ENCODE data around the gene HHIPL2.

The HHIPL2 gene

DNA sequence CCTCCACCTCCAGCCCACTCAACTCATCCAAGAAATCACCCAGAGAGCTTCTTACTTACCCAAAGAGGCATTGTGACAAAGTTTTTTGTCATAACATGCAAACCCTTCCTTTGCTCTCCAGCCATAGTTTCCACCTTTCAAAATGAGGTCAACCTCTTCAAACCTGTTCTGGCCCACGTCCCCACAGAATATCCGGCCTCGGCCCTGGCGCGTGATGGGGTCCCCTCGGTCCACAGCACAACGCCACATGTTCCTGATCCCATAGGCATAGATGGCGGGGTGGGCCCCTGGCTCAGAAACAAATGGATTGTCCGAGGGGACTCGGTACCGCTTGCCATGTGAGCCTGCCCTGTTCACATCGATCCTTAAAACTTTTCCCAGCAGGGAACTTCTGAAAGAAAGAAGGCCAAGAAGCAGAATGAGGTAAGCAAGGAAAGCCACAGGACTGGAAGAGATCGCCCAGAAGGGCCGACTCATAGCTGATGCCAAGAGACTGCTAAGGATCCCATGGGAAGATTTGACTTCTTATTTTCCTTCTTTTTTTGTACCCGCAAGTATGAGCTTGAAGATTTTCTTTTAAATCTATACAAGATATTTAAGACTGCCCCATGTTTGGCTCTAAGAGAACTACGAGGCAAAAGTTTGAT lies 7.8 kb downstream of the HHIPL2 start:
- H3K4me3 ChIP-seq (ENCODE audit: low read depth, low read length) = no peak overlapping the region
- no peak for DNase-seq
- TF ChIP-seq, protein P1, sequence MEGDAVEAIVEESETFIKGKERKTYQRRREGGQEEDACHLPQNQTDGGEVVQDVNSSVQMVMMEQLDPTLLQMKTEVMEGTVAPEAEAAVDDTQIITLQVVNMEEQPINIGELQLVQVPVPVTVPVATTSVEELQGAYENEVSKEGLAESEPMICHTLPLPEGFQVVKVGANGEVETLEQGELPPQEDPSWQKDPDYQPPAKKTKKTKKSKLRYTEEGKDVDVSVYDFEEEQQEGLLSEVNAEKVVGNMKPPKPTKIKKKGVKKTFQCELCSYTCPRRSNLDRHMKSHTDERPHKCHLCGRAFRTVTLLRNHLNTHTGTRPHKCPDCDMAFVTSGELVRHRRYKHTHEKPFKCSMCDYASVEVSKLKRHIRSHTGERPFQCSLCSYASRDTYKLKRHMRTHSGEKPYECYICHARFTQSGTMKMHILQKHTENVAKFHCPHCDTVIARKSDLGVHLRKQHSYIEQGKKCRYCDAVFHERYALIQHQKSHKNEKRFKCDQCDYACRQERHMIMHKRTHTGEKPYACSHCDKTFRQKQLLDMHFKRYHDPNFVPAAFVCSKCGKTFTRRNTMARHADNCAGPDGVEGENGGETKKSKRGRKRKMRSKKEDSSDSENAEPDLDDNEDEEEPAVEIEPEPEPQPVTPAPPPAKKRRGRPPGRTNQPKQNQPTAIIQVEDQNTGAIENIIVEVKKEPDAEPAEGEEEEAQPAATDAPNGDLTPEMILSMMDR (IDR thresholded peaks at IDR 0.05; ENCODE audit: low read depth, low read length, missing control alignments) = no peak
- H3K27me3 ChIP-seq (replicated peaks) = no peaks in the 10 kb centered on the region
- no peaks in the 10 kb centered on the region for H3K36me3 ChIP-seq (replicated peaks)
- no peak overlapping the region for H3K27ac ChIP-seq
- in situ Hi-C loops (cut with HindIII; ENCODE audit: low pct_ligation_motif_present, low sequenced_read_pairs) = no loop called here

DNA sequence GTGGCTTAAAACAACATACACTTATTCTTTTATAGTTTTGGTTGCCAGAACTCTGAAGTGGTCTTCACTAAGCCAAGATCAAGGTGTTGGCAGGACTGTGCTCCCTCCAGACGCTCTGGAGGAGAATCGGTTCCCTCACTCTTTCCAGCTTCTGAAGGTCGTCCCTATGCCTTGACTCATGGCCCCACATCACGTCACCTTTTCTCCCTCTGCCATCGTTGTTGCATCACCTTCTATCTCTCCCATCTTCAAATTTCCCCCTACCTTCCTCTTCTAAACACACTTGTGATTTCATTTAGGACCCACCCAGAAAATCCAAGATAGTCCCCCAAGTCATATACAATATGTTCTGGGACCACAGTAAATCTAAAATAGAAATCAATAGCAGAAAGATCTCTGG lies 12.4 kb downstream of the HHIPL2 start:
- no peak for DNase-seq
- in situ Hi-C loops (cut with HindIII; ENCODE audit: low pct_ligation_motif_present, low sequenced_read_pairs) = no loop called here
- Histone ChIP-seq H3K27me3 (replicated peaks) (no peaks in the 10 kb centered on the region), H3K36me3 (replicated peaks) (no peaks in the 10 kb centered on the region), H3K27ac (no peak overlapping the region), H3K4me3 (ENCODE audit: low read depth, low read length) (no peak overlapping the region)
- TF ChIP-seq, protein P1 (IDR thresholded peaks at IDR 0.05; ENCODE audit: low read depth, low read length, missing control alignments) = no peak

GRCh38 chr1:222530852-222531251 lies 17.1 kb downstream of the HHIPL2 start:
- no peaks in the 10 kb centered on the region for H3K27me3 ChIP-seq (replicated peaks)
- TF ChIP-seq, protein P1 (IDR thresholded peaks at IDR 0.05; ENCODE audit: low read depth, low read length, missing control alignments) = no peak
- in situ Hi-C loops (cut with HindIII; ENCODE audit: low pct_ligation_motif_present, low sequenced_read_pairs) = no loop called here
- no peak for DNase-seq
- H3K36me3 ChIP-seq (replicated peaks) = no peaks in the 10 kb centered on the region
- no peak overlapping the region for H3K27ac ChIP-seq
- H3K4me3 ChIP-seq (ENCODE audit: low read depth, low read length) = no peak overlapping the region

- in situ Hi-C loops (cut with HindIII; ENCODE audit: low pct_ligation_motif_present, low sequenced_read_pairs) = no loop called here
- Histone ChIP-seq H3K36me3 (replicated peaks) (no peaks in the 10 kb centered on the region), H3K27ac (no peak overlapping the region), H3K27me3 (replicated peaks) (no peaks in the 10 kb centered on the region), H3K4me3 (ENCODE audit: low read depth, low read length) (no peak overlapping the region)
- TF ChIP-seq, protein P1 (IDR thresholded peaks at IDR 0.05; ENCODE audit: low read depth, low read length, missing control alignments) = no peak
- DNase-seq = no peak
These were observed 18.0 kb downstream of the HHIPL2 start for GRCh38 chr1:222529916-222530315.

- Histone ChIP-seq H3K36me3 (replicated peaks) (no peaks in the 10 kb centered on the region), H3K27me3 (replicated peaks) (no peaks in the 10 kb centered on the region), H3K27ac (no peak overlapping the region), H3K4me3 (ENCODE audit: low read depth, low read length) (no peak overlapping the region)
- TF ChIP-seq, protein P1 (IDR thresholded peaks at IDR 0.05; ENCODE audit: low read depth, low read length, missing control alignments) = no peak
- DNase-seq = no peak
- in situ Hi-C loops (cut with HindIII; ENCODE audit: low pct_ligation_motif_present, low sequenced_read_pairs) = no loop called here
These were observed 18.7 kb downstream of the HHIPL2 start for GRCh38 chr1:222529181-222529580.

GRCh38 chr1:222525951-222526350 lies 22.0 kb downstream of the HHIPL2 start:
- Histone ChIP-seq H3K27ac (no peak overlapping the region), H3K27me3 (replicated peaks) (no peaks in the 10 kb centered on the region), H3K4me3 (ENCODE audit: low read depth, low read length) (no peak overlapping the region), H3K36me3 (replicated peaks) (no peaks in the 10 kb centered on the region)
- in situ Hi-C loops (cut with HindIII; ENCODE audit: low pct_ligation_motif_present, low sequenced_read_pairs) = no loop called here
- TF ChIP-seq, protein P1 (IDR thresholded peaks at IDR 0.05; ENCODE audit: low read depth, low read length, missing control alignments) = no peak
- no peak for DNase-seq

Data from brain microvascular endothelial cell (primary cell).